Choroid plexus epithelial cell (primary cell): ENCODE results near the gene IFT122.

Source experiments
- DNase-seq: peaks from one replicate; pipeline ENCODE4 v3.0.0-alpha.2; 2010; ENCODE audit warnings: low read depth
- H3K4me3 ChIP-seq: 2 replicates; pipeline ENCODE4 v1.5.1; 2011; ENCODE audit warnings: low read depth, mild to moderate bottlenecking, control low read depth, low read length, moderate library complexity
- TF ChIP-seq, protein P1 (sequence below): conservative IDR thresholded peaks from 2 replicates; pipeline ENCODE4 v1.5.1; 2011; ENCODE audit warnings: low read depth, mild to moderate bottlenecking, control low read depth, inconsistent platforms, low read length, moderate library complexity

The IFT122 gene

DNA sequence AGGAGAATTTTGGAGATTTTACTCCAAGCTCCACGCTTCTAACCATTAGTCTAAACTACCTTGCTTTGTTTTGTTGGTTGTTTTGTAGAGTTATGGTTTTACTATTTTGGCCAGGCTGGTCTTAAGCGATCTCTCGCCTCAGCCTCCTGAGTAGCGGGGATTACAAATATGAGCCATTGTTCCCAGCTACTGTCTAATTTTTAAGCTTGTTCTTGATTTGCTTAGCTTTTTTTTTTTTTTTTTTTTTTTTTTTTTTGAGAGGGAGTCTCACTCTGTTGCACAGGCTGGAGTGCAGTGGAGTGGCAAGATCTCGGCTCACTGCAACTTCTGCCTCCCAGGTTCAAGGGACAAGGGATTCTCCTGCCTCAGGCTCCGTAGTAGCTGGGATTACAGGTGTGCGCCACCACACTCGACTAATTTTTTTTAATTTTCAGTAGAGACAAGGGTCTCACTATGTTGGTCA is 40.1 kb upstream of the IFT122 start:
- no peak for DNase-seq
- H3K4me3 ChIP-seq = peak overlapping the region; percentile 79
- TF ChIP-seq, protein P1, sequence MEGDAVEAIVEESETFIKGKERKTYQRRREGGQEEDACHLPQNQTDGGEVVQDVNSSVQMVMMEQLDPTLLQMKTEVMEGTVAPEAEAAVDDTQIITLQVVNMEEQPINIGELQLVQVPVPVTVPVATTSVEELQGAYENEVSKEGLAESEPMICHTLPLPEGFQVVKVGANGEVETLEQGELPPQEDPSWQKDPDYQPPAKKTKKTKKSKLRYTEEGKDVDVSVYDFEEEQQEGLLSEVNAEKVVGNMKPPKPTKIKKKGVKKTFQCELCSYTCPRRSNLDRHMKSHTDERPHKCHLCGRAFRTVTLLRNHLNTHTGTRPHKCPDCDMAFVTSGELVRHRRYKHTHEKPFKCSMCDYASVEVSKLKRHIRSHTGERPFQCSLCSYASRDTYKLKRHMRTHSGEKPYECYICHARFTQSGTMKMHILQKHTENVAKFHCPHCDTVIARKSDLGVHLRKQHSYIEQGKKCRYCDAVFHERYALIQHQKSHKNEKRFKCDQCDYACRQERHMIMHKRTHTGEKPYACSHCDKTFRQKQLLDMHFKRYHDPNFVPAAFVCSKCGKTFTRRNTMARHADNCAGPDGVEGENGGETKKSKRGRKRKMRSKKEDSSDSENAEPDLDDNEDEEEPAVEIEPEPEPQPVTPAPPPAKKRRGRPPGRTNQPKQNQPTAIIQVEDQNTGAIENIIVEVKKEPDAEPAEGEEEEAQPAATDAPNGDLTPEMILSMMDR = no peak

DNA sequence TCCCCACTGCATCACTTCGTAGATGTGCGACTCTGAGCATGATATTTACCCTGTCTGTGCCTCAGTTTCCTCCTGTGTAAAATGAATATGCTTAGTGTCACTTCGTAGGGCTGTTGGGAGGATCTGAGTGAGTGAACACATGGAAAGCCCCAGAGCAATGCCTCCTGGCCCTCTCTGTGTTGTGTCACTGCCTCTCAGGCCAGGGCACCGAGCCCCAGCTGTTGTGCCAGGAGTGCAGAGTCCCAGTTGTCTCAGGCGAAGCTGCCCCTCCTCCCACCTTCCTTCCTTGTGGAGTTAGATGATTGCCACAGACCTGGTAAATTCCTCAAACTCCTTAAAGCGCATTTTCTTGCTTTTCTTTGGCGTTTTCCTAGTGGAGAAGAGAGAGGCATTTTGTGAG is 37.8 kb upstream of the IFT122 start:
- DNase-seq = no peak
- H3K4me3 ChIP-seq = no peak overlapping the region
- TF ChIP-seq, protein P1 = no peak

DNA sequence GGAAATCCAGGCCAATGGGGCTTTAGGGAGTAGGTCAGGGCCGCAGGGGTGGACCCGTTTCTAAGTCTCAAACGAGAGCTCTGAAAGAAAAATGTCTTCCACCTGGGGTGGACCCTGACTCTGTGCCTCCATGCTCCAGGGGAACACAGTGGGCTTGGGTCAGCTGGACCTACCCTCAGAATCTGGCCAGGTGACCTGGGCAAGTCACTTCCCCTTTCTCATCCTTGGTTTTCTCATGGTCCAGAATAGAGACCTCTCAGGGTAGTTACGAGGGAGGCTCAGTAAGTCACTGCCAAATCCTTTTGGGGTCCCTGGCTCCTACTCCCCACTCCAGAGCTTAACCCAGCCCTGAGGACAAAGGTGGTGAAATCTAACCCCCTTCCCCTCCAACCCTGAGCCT is 37.4 kb upstream of the IFT122 start:
- no peak for DNase-seq
- H3K4me3 ChIP-seq = no peak overlapping the region
- TF ChIP-seq, protein P1 = no peak

DNA sequence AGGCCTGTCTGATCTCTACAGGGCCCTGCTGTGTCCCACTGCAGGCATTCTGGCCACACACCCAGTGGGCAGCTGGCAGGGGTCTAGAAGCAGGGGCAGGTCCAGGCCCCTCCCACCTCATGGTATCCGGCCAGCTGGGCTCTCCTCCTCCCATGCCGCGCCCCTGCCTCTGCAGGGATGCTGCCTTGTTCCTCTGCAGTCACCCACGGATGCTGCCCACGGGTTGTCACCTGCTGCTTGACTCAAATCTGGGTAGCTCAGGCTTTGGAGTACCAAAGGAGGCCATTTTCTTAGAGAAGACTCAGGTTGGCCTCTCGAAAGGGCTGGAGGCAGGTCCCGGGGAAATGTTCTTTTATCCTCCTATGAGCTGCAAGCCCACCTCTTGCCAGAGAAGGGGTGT is 36.6 kb upstream of the IFT122 start:
- TF ChIP-seq, protein P1 = no peak

DNA sequence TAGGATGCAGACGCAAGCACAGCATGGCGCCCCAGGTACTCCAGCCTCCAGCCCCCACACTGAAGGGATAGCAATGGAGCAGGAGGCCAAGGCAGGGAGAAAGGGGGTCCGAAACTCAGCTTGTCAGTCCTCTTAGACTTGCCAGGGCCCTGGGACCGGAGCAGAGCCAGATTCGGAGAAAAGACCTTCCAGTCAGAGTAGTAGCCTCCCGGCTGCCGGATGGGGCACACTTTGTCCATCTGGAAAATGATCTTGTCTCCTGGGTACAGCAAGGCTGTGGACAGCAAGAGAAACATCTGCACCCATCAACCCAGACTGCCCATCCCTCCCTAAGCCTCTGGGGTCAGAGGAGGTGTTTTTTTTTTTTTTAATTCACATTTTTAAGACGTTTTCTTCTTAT is 35.9 kb upstream of the IFT122 start:
- no peak overlapping the region for H3K4me3 ChIP-seq
- no peak for DNase-seq
- TF ChIP-seq, protein P1 = no peak

More for the DNA sequence above, 36.6 kb upstream of the IFT122 start:
- no peak for DNase-seq
- no peak overlapping the region for H3K4me3 ChIP-seq

DNA sequence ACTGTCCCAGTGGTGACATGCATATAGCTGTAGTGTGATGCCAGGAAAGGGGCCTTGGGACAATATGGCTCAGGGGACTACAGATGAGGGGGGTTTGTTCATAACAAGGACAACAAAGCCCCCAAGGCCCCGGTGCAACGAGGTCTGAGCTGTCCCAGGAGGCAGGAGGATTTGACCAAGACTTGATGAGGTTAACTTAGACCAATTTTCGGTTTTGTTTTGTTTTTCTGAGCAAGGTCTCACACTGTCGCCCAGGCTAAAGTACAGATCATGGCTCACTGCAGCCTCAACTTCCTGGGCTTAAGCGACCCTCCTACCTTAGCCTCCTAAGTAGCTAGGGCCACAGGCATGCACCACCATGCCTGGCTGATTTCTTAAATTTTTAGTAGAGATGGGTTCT is 35.4 kb upstream of the IFT122 start:
- TF ChIP-seq, protein P1 = no peak
- H3K4me3 ChIP-seq = no peak overlapping the region
- DNase-seq = no peak

DNA sequence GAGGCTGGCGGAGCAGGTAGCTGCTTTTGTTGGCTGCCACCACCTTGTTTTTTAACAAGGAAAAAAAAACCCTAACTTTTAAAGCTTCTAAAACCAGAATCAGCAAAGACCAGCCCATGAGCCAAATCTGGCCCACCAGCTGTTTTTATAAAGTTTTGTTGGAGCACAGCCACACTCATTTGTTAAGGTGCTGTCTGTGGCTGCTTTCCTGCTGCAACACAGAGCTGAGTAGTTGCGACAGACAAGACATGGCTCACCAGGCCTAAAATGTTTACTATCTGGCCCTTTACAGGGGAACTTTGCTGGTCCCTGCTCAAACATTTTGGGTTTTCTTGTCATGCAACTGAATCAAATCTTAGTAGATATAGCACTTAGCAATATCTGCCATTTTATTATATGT is 30.5 kb upstream of the IFT122 start:
- TF ChIP-seq, protein P1 = no peak
- DNase-seq = peak; percentile 64
- no peak overlapping the region for H3K4me3 ChIP-seq
